Measurements from ENCODE around the gene ZNF385C. TPM values are rescaled to one million over a fixed set of nuclear protein-coding genes. Genes with fewer than 3 reads are reported as not detected.

Gene ZNF385C
- total RNA-seq, 1 donor from 2014 or later, result 2.9 TPM

DNA sequence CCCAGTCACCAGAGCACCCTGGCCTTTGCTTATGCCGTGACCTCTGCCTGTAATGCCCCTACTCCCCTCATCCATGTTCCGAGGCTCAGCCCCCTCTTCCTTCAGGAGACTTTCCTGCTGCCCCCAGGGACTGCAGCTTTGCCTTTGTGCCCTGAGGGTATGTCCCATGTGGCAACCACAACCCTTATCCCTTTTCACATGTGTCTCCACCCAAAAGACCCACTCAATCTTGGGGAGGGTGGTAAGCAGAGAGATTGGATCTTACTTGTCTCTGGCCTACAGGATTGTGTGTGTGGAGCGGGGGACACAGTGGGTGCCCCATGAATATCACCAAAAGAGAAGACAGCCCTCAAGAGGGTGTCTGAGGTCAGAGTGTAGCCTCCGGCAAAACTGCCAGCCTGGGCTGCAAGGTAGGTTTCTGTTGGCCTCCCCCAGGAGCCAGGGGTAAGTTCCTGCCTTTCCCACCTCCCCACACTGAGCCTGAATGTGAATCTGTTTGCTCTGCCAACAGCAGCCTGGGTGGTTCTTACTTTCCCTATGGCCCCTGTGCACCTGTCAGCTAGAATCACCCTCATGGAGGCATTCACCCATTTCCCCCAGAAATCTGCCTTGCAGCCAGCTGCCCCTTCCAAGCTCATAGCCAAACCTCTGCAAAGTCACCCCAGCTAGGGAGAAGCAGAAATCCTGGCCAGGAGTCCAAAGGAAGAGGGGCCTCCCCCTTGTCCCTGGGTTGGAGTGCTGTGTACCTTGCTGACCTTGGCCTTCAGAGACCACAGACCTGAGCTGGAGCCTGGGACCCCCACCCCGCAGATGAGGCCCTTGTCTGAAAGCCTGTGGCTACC is 36.4 kb downstream of the ZNF385C start:
- Mint-ChIP-seq H3K27me3 (ENCODE audit: low read depth) (peaks cover 3% of the 10 kb centered on the region), H3K4me1 (peaks cover 2% of the 10 kb centered on the region), H3K9me3 (no peaks in the 10 kb centered on the region), H3K4me3 (no peak overlapping the region), H3K36me3 (no peaks in the 10 kb centered on the region), H3K27ac (no peak overlapping the region)
- TF ChIP-seq, protein P1, sequence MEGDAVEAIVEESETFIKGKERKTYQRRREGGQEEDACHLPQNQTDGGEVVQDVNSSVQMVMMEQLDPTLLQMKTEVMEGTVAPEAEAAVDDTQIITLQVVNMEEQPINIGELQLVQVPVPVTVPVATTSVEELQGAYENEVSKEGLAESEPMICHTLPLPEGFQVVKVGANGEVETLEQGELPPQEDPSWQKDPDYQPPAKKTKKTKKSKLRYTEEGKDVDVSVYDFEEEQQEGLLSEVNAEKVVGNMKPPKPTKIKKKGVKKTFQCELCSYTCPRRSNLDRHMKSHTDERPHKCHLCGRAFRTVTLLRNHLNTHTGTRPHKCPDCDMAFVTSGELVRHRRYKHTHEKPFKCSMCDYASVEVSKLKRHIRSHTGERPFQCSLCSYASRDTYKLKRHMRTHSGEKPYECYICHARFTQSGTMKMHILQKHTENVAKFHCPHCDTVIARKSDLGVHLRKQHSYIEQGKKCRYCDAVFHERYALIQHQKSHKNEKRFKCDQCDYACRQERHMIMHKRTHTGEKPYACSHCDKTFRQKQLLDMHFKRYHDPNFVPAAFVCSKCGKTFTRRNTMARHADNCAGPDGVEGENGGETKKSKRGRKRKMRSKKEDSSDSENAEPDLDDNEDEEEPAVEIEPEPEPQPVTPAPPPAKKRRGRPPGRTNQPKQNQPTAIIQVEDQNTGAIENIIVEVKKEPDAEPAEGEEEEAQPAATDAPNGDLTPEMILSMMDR (IDR thresholded peaks at IDR 0.05; ENCODE audit: unreplicated experiment), result no peak
- no peak for DNase-seq (ENCODE audit: low spot score in 2 of 2, unreplicated experiment in 2 of 2)

DNA sequence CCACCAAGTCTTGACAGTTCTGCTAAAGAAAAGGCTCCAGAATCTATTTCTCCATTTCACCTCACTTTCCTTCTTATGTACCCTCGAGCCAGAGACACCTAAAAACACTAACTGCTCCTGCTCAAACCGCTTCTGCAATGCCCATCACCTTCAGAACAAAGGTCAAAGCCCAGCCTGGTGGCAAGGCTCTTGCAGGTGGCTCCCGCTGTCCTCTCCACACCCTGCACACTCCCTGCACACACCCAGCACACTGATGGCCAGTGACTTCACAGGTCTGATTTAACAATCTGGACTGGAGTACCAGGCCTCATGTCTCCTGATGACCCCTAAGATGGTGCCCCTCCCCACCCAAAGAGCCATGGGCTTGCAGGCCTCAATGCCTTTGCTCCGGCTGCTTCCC is 38.0 kb downstream of the ZNF385C start:
- peaks cover 3% of the 10 kb centered on the region for H3K27me3 Mint-ChIP-seq (ENCODE audit: low read depth)
- H3K27ac Mint-ChIP-seq, result no peak overlapping the region
- TF ChIP-seq, protein P1 (IDR thresholded peaks at IDR 0.05; ENCODE audit: unreplicated experiment), result no peak
- no peak for DNase-seq (ENCODE audit: low spot score in 2 of 2, unreplicated experiment in 2 of 2)
- H3K4me3 Mint-ChIP-seq, result no peak overlapping the region
- H3K4me1 Mint-ChIP-seq, result peaks cover 7% of the 10 kb centered on the region
- H3K36me3 Mint-ChIP-seq, result no peaks in the 10 kb centered on the region
- no peaks in the 10 kb centered on the region for H3K9me3 Mint-ChIP-seq

DNA sequence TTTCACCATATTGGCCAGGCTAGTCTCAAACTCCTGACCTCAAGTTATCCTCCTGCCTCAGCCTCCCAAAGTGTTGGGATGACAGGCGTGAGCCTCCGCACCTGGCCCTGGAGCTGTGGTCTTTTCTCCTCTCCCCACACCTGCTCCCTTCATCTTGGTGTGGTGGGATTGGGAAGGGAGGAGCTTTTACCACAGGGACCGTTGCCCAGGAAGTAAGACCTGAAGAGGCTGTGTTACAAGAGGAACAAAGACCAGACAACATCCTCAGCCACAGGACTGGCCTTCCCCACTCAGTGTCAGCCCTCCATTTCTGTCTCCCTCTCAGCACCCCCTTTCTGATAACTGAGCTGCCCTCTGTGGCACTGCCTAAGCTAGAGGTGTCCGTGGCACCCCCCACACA is 38.5 kb downstream of the ZNF385C start:
- Mint-ChIP-seq H3K27ac (no peak overlapping the region), H3K27me3 (ENCODE audit: low read depth) (peaks cover 6% of the 10 kb centered on the region), H3K4me1 (peaks cover 11% of the 10 kb centered on the region)

DNA sequence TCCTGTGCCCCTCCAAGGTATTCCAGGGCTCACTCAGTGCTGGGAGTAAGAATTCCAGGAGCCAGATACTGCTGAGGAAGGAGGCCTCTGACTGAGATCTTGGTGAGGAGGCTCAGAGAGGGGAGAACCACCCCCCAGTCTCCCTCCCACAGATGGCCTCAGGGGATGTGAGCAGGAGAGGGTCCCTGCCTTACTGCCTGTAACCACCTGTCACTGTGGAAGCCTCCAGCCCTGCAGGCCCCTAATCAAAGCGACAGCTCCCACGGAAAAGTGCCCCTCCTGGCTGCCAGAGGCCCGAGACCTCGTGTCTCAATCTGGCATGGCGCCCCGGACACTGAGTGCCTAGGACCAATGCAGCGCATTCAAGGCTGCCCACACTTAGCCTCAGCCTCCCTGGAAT is 40.2 kb downstream of the ZNF385C start:
- no peaks in the 10 kb centered on the region for H3K36me3 Mint-ChIP-seq
- H3K27ac Mint-ChIP-seq, result no peak overlapping the region
- H3K27me3 Mint-ChIP-seq (ENCODE audit: low read depth), result peaks cover 14% of the 10 kb centered on the region
- H3K4me1 Mint-ChIP-seq, result peaks cover 22% of the 10 kb centered on the region
- H3K4me3 Mint-ChIP-seq, result no peak overlapping the region
- DNase-seq (ENCODE audit: low spot score in 2 of 2, unreplicated experiment in 2 of 2), result no peak
- TF ChIP-seq, protein P1 (IDR thresholded peaks at IDR 0.05; ENCODE audit: unreplicated experiment), result no peak
- H3K9me3 Mint-ChIP-seq, result no peaks in the 10 kb centered on the region

More for the DNA sequence above, 38.5 kb downstream of the ZNF385C start:
- Mint-ChIP-seq H3K4me3 (no peak overlapping the region), H3K9me3 (no peaks in the 10 kb centered on the region), H3K36me3 (no peaks in the 10 kb centered on the region)
- DNase-seq (ENCODE audit: low spot score in 2 of 2, unreplicated experiment in 2 of 2), result no peak
- TF ChIP-seq, protein P1 (IDR thresholded peaks at IDR 0.05; ENCODE audit: unreplicated experiment), result no peak

DNA sequence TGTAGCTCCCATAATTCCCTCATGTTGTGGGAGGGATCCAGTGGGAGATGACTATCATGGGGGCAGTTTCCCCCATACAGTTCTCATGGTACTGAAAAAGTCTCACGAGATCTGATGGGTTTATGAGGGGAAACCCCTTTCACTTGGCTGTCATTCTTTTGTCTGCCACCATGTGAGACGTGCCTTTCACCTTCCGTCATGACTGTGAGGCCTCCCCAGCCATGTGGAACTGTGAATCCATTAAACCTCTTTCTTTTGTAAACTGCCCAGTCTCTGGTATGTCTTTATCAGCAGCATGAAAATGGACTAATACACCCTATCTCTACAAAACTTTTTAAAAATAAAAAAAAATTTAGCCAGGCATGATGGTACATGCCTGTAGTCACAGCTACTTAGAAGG is 41.6 kb downstream of the ZNF385C start:
- H3K36me3 Mint-ChIP-seq, result no peaks in the 10 kb centered on the region
- peaks cover 28% of the 10 kb centered on the region for H3K27me3 Mint-ChIP-seq (ENCODE audit: low read depth)
- TF ChIP-seq, protein P1 (IDR thresholded peaks at IDR 0.05; ENCODE audit: unreplicated experiment), result no peak
- H3K9me3 Mint-ChIP-seq, result no peaks in the 10 kb centered on the region
- no peak overlapping the region for H3K4me3 Mint-ChIP-seq
- peaks cover 22% of the 10 kb centered on the region for H3K4me1 Mint-ChIP-seq
- DNase-seq (ENCODE audit: low spot score in 2 of 2, unreplicated experiment in 2 of 2), result no peak
- H3K27ac Mint-ChIP-seq, result no peak overlapping the region
